Natural killer cell treated with Interleukin-12 subunit alpha and Interleukin-12 subunit beta and Interleukin-15 and Interleukin-18, amount 100 ng/mL, for 72 hours (primary cell): ENCODE data around the gene SGIP1. TPM values are rescaled to one million over a fixed set of nuclear protein-coding genes. Genes with fewer than 3 reads are reported as not detected.

Experiments used
- ATAC-seq, 2 donors: fragments of 150-1000 bp; cut with Tn5 transposase in 1 of 2; sonication (Bioruptor Pico), chemical (Tn5 transposase) in 1 of 2; 2 replicates each; pipeline ENCODE4 v1.10.0; 2021
- DNase-seq: peaks from one replicate; pipeline ENCODE4 v3.0.0; 2022; ENCODE audit warnings: low spot score
- H3K27ac Mint-ChIP-seq, 2 donors: 1 replicate in 1 of 2; 2 replicates in 1 of 2; pipeline ENCODE4 v1.8.0; 2022; ENCODE audit warnings: mixed read lengths in 2 of 2, mild to moderate bottlenecking in 1 of 2, moderate library complexity in 1 of 2
- H3K27me3 Mint-ChIP-seq, 2 donors: 1 replicate in 1 of 2; 2 replicates in 1 of 2; pipeline ENCODE4 v1.8.0; 2022; ENCODE audit warnings: mixed read lengths in 2 of 2
- H3K36me3 Mint-ChIP-seq: one replicate; pipeline ENCODE4 v1.8.0; 2022; ENCODE audit warnings: mixed read lengths
- H3K4me1 Mint-ChIP-seq, 2 donors: 1 replicate in 1 of 2; 2 replicates in 1 of 2; pipeline ENCODE4 v1.8.0; 2022; ENCODE audit warnings: low read depth in 2 of 2, mixed read lengths in 2 of 2, mild to moderate bottlenecking in 1 of 2
- H3K4me3 Mint-ChIP-seq: one replicate; pipeline ENCODE4 v1.8.0; 2022; ENCODE audit warnings: mixed read lengths
- H3K9me3 Mint-ChIP-seq: 2 replicates; pipeline ENCODE4 v1.8.0; 2022; ENCODE audit warnings: mixed read lengths
- total RNA-seq, 2 donors: library from RNA; stranded (reverse); gene quantifications; one replicate each; pipeline ENCODE4 v1.2.3, GENCODE V29; 2022

SGIP1 gene
- total RNA-seq, 2 donors from 2014 or later = not detected

GRCh38 chr1:66617362-66618184, 83.6 kb downstream of the SGIP1 start:
- H3K27ac Mint-ChIP-seq = no peak overlapping the region
- no peak for ATAC-seq

GRCh38 chr1:66618390-66618789, 84.4 kb downstream of the SGIP1 start:
- ATAC-seq = no peak

More at GRCh38 chr1:66617362-66618184, 83.6 kb downstream of the SGIP1 start:
- H3K27me3 Mint-ChIP-seq = peaks cover 6 to 8% of the 10 kb centered on the region in 2 donors
- DNase-seq = no peak
- no peaks in the 10 kb centered on the region for H3K4me1 Mint-ChIP-seq
- no peak overlapping the region for H3K4me3 Mint-ChIP-seq
- H3K36me3 Mint-ChIP-seq = no peaks in the 10 kb centered on the region
- no peaks in the 10 kb centered on the region for H3K9me3 Mint-ChIP-seq

GRCh38 chr1:66623812-66624211, 89.9 kb downstream of the SGIP1 start:
- Mint-ChIP-seq H3K4me1 (no peaks in the 10 kb centered on the region), H3K27me3 (peaks cover 9 to 10% of the 10 kb centered on the region in 2 donors), H3K27ac (no peak overlapping the region), H3K4me3 (no peak overlapping the region), H3K9me3 (no peaks in the 10 kb centered on the region), H3K36me3 (no peaks in the 10 kb centered on the region)
- no peak for DNase-seq
- ATAC-seq = no peak

More at GRCh38 chr1:66618390-66618789, 84.4 kb downstream of the SGIP1 start:
- Mint-ChIP-seq H3K27me3 (peaks cover 6 to 8% of the 10 kb centered on the region in 2 donors), H3K4me1 (no peaks in the 10 kb centered on the region), H3K9me3 (no peaks in the 10 kb centered on the region), H3K36me3 (no peaks in the 10 kb centered on the region), H3K4me3 (no peak overlapping the region), H3K27ac (no peak overlapping the region)
- DNase-seq = no peak

GRCh38 chr1:66624412-66625060, 90.6 kb downstream of the SGIP1 start:
- no peak overlapping the region for H3K4me3 Mint-ChIP-seq
- no peaks in the 10 kb centered on the region for H3K36me3 Mint-ChIP-seq
- no peak for ATAC-seq
- H3K9me3 Mint-ChIP-seq = no peaks in the 10 kb centered on the region
- no peak overlapping the region for H3K27ac Mint-ChIP-seq
- no peak for DNase-seq
- H3K4me1 Mint-ChIP-seq = no peaks in the 10 kb centered on the region
- H3K27me3 Mint-ChIP-seq = peaks cover 9 to 10% of the 10 kb centered on the region in 2 donors

GRCh38 chr1:66626261-66626660, 92.3 kb downstream of the SGIP1 start:
- Mint-ChIP-seq H3K9me3 (no peaks in the 10 kb centered on the region), H3K27ac (no peak overlapping the region), H3K36me3 (no peaks in the 10 kb centered on the region), H3K4me1 (no peaks in the 10 kb centered on the region), H3K4me3 (no peak overlapping the region), H3K27me3 (peaks cover 7 to 9% of the 10 kb centered on the region in 2 donors)
- no peak for DNase-seq
- ATAC-seq = no peak

GRCh38 chr1:66628926-66629325, 95.0 kb downstream of the SGIP1 start:
- no peaks in the 10 kb centered on the region for H3K4me1 Mint-ChIP-seq
- peaks cover 8 to 11% of the 10 kb centered on the region in 2 donors for H3K27me3 Mint-ChIP-seq
- no peaks in the 10 kb centered on the region for H3K9me3 Mint-ChIP-seq
- no peaks in the 10 kb centered on the region for H3K36me3 Mint-ChIP-seq
- no peak overlapping the region for H3K27ac Mint-ChIP-seq
- no peak for ATAC-seq
- no peak for DNase-seq
- no peak overlapping the region for H3K4me3 Mint-ChIP-seq

- Mint-ChIP-seq H3K4me1 (no peaks in the 10 kb centered on the region), H3K27ac (no peak overlapping the region), H3K27me3 (peaks cover 2 to 5% of the 10 kb centered on the region in 2 donors), H3K9me3 (no peaks in the 10 kb centered on the region), H3K4me3 (no peak overlapping the region), H3K36me3 (no peaks in the 10 kb centered on the region)
- DNase-seq (no peak), ATAC-seq (no peak)
Measured at GRCh38 chr1:66633159-66633558, 99.2 kb downstream of the SGIP1 start.

GRCh38 chr1:66637146-66637545, 103.2 kb downstream of the SGIP1 start:
- Mint-ChIP-seq H3K36me3 (no peaks in the 10 kb centered on the region), H3K27ac (no peak overlapping the region), H3K27me3 (peaks cover 5 to 16% of the 10 kb centered on the region in 2 donors), H3K4me3 (no peak overlapping the region), H3K4me1 (no peaks in the 10 kb centered on the region), H3K9me3 (no peaks in the 10 kb centered on the region)
- DNase-seq (no peak), ATAC-seq (no peak)

- no peak for ATAC-seq
- Mint-ChIP-seq H3K27me3 (peaks cover 9 to 26% of the 10 kb centered on the region in 2 donors), H3K9me3 (no peaks in the 10 kb centered on the region), H3K36me3 (no peaks in the 10 kb centered on the region), H3K4me1 (no peaks in the 10 kb centered on the region), H3K4me3 (no peak overlapping the region), H3K27ac (no peak overlapping the region)
- no peak for DNase-seq
Measured at GRCh38 chr1:66641891-66642473, 108.0 kb downstream of the SGIP1 start.

GRCh38 chr1:66642992-66643391, 109.0 kb downstream of the SGIP1 start:
- no peak for ATAC-seq
- H3K4me1 Mint-ChIP-seq = no peaks in the 10 kb centered on the region

GRCh38 chr1:66644331-66644730, 110.4 kb downstream of the SGIP1 start:
- no peak for DNase-seq
- Mint-ChIP-seq H3K27me3 (peaks cover 15 to 33% of the 10 kb centered on the region in 2 donors), H3K27ac (no peak overlapping the region), H3K4me3 (no peak overlapping the region), H3K4me1 (no peaks in the 10 kb centered on the region), H3K9me3 (no peaks in the 10 kb centered on the region), H3K36me3 (no peaks in the 10 kb centered on the region)
- ATAC-seq = no peak

More at GRCh38 chr1:66642992-66643391, 109.0 kb downstream of the SGIP1 start:
- no peak for DNase-seq
- H3K4me3 Mint-ChIP-seq = no peak overlapping the region
- H3K36me3 Mint-ChIP-seq = no peaks in the 10 kb centered on the region
- H3K27me3 Mint-ChIP-seq = peaks cover 9 to 26% of the 10 kb centered on the region in 2 donors
- no peaks in the 10 kb centered on the region for H3K9me3 Mint-ChIP-seq
- H3K27ac Mint-ChIP-seq = no peak overlapping the region

- ATAC-seq (no peak), DNase-seq (no peak)
- no peaks in the 10 kb centered on the region for H3K36me3 Mint-ChIP-seq
- H3K27me3 Mint-ChIP-seq = peaks cover 6 to 25% of the 10 kb centered on the region in 2 donors
- H3K4me3 Mint-ChIP-seq = no peak overlapping the region
- no peak overlapping the region for H3K27ac Mint-ChIP-seq
- no peaks in the 10 kb centered on the region for H3K4me1 Mint-ChIP-seq
- H3K9me3 Mint-ChIP-seq = no peaks in the 10 kb centered on the region
Measured at GRCh38 chr1:66648901-66649595, 115.1 kb downstream of the SGIP1 start.

GRCh38 chr1:66652556-66652955, 118.6 kb downstream of the SGIP1 start:
- Mint-ChIP-seq H3K27ac (no peak overlapping the region), H3K4me3 (no peak overlapping the region), H3K27me3 (peaks cover 6 to 27% of the 10 kb centered on the region in 2 donors), H3K36me3 (no peaks in the 10 kb centered on the region), H3K4me1 (no peaks in the 10 kb centered on the region), H3K9me3 (no peaks in the 10 kb centered on the region)
- no peak for ATAC-seq
- DNase-seq = no peak
